Liver (tissue), 3 donors: ENCODE measurements around the gene TLK2.
"Not testable (repeated sequence)": the region's sequence is repeated elsewhere in the genome, so short reads cannot be mapped to it uniquely, and the experiment has no call there.

Experiments used
- GABPA ChIP-seq, 2 donors: IDR thresholded peaks in 1 of 2; conservative IDR thresholded peaks in 1 of 2; 2 replicates each; pipeline ENCODE4 v1.6.1; 2016; ENCODE audit warnings: antibody characterized with exemption in 2 of 2, mild to moderate bottlenecking in 1 of 2, moderate library complexity in 1 of 2
- JUND ChIP-seq, 2 donors: IDR thresholded peaks; 2 replicates each; pipeline ENCODE4 v1.6.1; 2016; ENCODE audit warnings: antibody characterized with exemption in 2 of 2
- RAD21 ChIP-seq, 2 donors: IDR thresholded peaks; 2 replicates each; pipeline ENCODE4 v1.6.1; 2016; ENCODE audit warnings: antibody characterized with exemption in 2 of 2, mild to moderate bottlenecking in 2 of 2
- TAF1 ChIP-seq: conservative IDR thresholded peaks from 2 replicates; pipeline ENCODE4 v1.6.1; 2016; ENCODE audit warnings: antibody characterized with exemption, mild to moderate bottlenecking
- YY1 ChIP-seq: IDR thresholded peaks from 2 replicates; pipeline ENCODE4 v1.6.1; 2016; ENCODE audit warnings: antibody characterized with exemption, mild to moderate bottlenecking
- TF ChIP-seq, protein P1 (sequence below): fragments of 150-350 bp; IDR thresholded peaks from 2 replicates; pipeline ENCODE4 v1.5.1; 2017; ENCODE audit warnings: improper control_type of control experiment, low read depth, low read length; ENCODE audit not compliant: missing input control
- donor health status: healthy.
- donor health status: healthy.

DNA sequence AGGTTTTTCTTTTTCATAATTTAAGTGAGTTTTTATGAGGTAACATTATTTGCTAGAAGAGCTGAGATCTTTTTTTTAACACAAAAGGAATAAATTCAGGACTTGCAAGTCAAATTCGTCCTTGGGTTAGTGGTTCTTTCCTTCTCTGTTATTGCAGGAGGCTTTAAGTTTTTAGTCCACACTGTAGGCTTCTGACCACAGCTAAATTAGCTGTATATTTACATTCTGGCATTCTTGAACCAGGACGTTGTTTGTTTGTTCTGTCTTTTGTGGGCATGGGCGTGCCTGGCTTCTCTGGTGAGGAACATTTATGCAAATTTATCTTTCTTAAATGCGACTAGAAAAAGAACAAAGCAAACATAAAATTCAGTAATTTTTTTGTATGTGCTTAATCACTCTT lies 80.3 kb downstream of the TLK2 start:
- TF ChIP-seq, protein P1, sequence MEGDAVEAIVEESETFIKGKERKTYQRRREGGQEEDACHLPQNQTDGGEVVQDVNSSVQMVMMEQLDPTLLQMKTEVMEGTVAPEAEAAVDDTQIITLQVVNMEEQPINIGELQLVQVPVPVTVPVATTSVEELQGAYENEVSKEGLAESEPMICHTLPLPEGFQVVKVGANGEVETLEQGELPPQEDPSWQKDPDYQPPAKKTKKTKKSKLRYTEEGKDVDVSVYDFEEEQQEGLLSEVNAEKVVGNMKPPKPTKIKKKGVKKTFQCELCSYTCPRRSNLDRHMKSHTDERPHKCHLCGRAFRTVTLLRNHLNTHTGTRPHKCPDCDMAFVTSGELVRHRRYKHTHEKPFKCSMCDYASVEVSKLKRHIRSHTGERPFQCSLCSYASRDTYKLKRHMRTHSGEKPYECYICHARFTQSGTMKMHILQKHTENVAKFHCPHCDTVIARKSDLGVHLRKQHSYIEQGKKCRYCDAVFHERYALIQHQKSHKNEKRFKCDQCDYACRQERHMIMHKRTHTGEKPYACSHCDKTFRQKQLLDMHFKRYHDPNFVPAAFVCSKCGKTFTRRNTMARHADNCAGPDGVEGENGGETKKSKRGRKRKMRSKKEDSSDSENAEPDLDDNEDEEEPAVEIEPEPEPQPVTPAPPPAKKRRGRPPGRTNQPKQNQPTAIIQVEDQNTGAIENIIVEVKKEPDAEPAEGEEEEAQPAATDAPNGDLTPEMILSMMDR = not testable (repeated sequence)
- TF ChIP-seq RAD21 (IDR thresholded peaks at IDR 0.05); JUND (IDR thresholded peaks at IDR 0.05); TAF1; YY1; GABPA (IDR thresholded peaks at IDR 0.05 in 1 of 2, conservative IDR thresholded peaks at IDR 0.05 in 1 of 2): not testable (repeated sequence)
